ENCODE measurements around the gene UBXN1.

Gene UBXN1

GRCh38 chr11:62678770-62679696, at the start of gene UBXN1:
TSS of gene UBXN1 (minus strand) at chr11:62679073. CDS start at chr11:62678923, 150 bp downstream.
- peak; percentile 83 for DNase-seq (ENCODE audit: low spot score)

GRCh38 chr11:62728171-62728988, 49.5 kb upstream of the UBXN1 start, which contains the start of gene TTC9C:
TSS of gene TTC9C (plus strand) at chr11:62728486. CDS start at chr11:62728849, 363 bp downstream.
- DNase-seq (ENCODE audit: low spot score), result peak; percentile 88

GRCh38 chr11:62727872-62728170, 48.9 kb upstream of the UBXN1 start:
- DNase-seq (ENCODE audit: low spot score), result peak; percentile 98

GRCh38 chr11:62727165-62727871, 48.4 kb upstream of the UBXN1 start, which contains the start of gene HNRNPUL2:
TSS of gene HNRNPUL2 (minus strand) at chr11:62727457. CDS start at chr11:62727156, 301 bp downstream.
- DNase-seq (ENCODE audit: low spot score), result peak; percentile 99

- DNase-seq (ENCODE audit: low spot score), result no peak
Measured at GRCh38 chr11:62726915-62727164, 48.0 kb upstream of the UBXN1 start.

- no peak for DNase-seq (ENCODE audit: low spot score)
Measured at GRCh38 chr11:62726156-62726914, 47.5 kb upstream of the UBXN1 start.

- DNase-seq (ENCODE audit: low spot score), result peak; percentile 25
Measured at GRCh38 chr11:62725646-62726045, 46.8 kb upstream of the UBXN1 start.

GRCh38 chr11:62724171-62724570, 45.3 kb upstream of the UBXN1 start:
- peak; percentile 2 for DNase-seq (ENCODE audit: low spot score)

- DNase-seq (ENCODE audit: low spot score), result peak; percentile 4
Measured at GRCh38 chr11:62721994-62722393, 43.1 kb upstream of the UBXN1 start.

GRCh38 chr11:62719302-62719978, 40.6 kb upstream of the UBXN1 start:
- peak; percentile 3 for DNase-seq (ENCODE audit: low spot score)

GRCh38 chr11:62716816-62717215, 37.9 kb upstream of the UBXN1 start:
- DNase-seq (ENCODE audit: low spot score), result no peak

- peak; percentile 4 for DNase-seq (ENCODE audit: low spot score)
Measured at GRCh38 chr11:62716206-62716605, 37.3 kb upstream of the UBXN1 start.

- DNase-seq (ENCODE audit: low spot score), result no peak
Measured at GRCh38 chr11:62715150-62716130, 36.6 kb upstream of the UBXN1 start.

- no peak for DNase-seq (ENCODE audit: low spot score)
Measured at GRCh38 chr11:62713343-62713742, 34.5 kb upstream of the UBXN1 start.

GRCh38 chr11:62712861-62713260, 34.0 kb upstream of the UBXN1 start:
- no peak for DNase-seq (ENCODE audit: low spot score)

GRCh38 chr11:62712276-62712812, 33.5 kb upstream of the UBXN1 start:
- DNase-seq (ENCODE audit: low spot score), result no peak

GRCh38 chr11:62710001-62710345, 31.1 kb upstream of the UBXN1 start:
- DNase-seq (ENCODE audit: low spot score), result no peak

- peak; percentile 99 for DNase-seq (ENCODE audit: low spot score)
Measured at GRCh38 chr11:62709247-62710000, 30.6 kb upstream of the UBXN1 start.

GRCh38 chr11:62708793-62709192, 29.9 kb upstream of the UBXN1 start:
- DNase-seq (ENCODE audit: low spot score), result no peak
